Activated naive CD4-positive, alpha-beta T cell treated with anti-CD3 and anti-CD28 coated beads, Interleukin-2, amount 50 U/mL, for 72 hours (primary cell): ENCODE measurements around the gene APOB. TPM values are rescaled to one million over a fixed set of nuclear protein-coding genes. Genes with fewer than 3 reads are reported as not detected.
A peak's percentile ranks its signal among the peaks of the same experiment; 100 is the strongest.

Experiments used
- ATAC-seq, 2 donors: fragments of 150-1000 bp; cut with Tn5 transposase; 2 replicates each; pipeline ENCODE4 v1.10.0; 2021; ENCODE audit warnings: mild to moderate bottlenecking in 2 of 2, moderate library complexity in 2 of 2
- DNase-seq, 2 donors: peaks; one replicate each; pipeline ENCODE4 v3.0.0; 2021 to 2022; ENCODE audit warnings: low spot score in 2 of 2
- H3K27ac Mint-ChIP-seq, 2 donors: one replicate each; pipeline ENCODE4 v1.8.0; 2022; ENCODE audit warnings: mild to moderate bottlenecking in 2 of 2, mixed read lengths in 2 of 2
- H3K36me3 Mint-ChIP-seq, 2 donors: one replicate each; pipeline ENCODE4 v1.8.0; 2022; ENCODE audit warnings: mixed read lengths in 2 of 2
- H3K9me3 Mint-ChIP-seq, 2 donors: one replicate each; pipeline ENCODE4 v1.8.0; 2022; ENCODE audit warnings: mixed read lengths in 2 of 2
- total RNA-seq, 2 donors: library from RNA; stranded (reverse); gene quantifications; one replicate each; pipeline ENCODE4 v1.2.3, GENCODE V29; 2022

Gene APOB
- total RNA-seq, 2 donors from 2014 or later: not detected

DNA sequence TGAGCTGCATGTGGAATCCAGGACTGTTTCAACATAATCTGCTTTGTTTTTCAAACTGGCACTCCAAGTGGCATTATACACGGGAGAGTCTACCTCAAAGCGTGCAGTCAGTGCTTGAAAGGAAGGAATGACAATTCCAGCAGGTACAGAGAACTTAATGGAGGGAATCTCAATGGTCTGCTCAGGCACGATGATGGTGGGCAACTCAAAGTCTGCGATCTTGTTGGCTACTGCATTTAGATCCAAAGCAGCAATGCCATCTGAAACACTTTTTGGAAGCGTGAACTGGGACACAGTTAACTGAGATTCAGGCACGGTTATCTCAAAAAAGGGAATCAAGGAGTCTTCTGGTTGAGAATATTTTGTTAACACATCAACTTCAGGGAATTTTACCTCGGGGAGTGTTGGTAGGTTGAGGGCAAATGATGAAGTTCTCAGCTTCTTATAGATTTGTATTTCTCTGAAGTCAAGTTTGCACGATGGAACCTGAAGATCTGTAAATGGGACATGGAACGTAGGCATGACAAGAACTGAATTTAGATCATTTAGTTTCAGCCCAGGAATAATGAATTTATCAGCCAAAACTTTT, 38.7 kb downstream of the APOB start:
- no peak for DNase-seq
- H3K27ac Mint-ChIP-seq: no peak overlapping the region
- H3K9me3 Mint-ChIP-seq: no peaks in the 10 kb centered on the region
- H3K36me3 Mint-ChIP-seq: no peaks in the 10 kb centered on the region
- ATAC-seq: no peak

GRCh38 chr2:21004181-21004572, 39.7 kb downstream of the APOB start:
- ATAC-seq (no peak), DNase-seq (no peak)
- Mint-ChIP-seq H3K36me3 (no peaks in the 10 kb centered on the region), H3K27ac (no peak overlapping the region), H3K9me3 (no peaks in the 10 kb centered on the region)

DNA sequence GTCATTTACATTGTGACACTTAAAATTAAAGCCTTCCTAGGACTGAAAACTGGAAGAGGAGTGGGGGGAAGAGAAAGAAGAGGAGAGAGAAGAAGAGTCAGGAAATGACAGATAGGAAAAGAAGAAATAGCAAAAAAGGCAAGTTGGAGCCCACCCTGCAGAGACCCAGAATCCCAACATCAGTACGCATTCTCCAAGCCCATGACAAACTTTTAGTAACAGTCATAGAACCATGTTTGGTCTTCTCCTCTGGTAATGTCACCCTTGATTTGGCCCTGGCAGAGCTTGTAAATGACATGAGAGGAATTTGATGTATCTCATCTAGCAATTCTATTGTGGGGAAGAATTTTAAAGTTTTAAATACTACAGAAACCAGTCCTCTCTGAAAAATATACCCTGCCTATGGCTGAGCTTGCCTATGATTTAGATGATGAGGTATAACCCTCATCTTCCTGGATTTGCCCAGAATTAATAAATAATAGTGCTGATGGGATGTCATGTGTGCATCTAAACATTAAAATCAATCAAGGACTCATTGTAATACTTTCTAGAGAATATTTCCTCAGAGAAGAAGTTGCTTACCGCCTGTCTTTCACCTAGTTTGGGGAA, 40.2 kb downstream of the APOB start:
- DNase-seq: no peak
- Mint-ChIP-seq H3K27ac (no peak overlapping the region), H3K36me3 (no peaks in the 10 kb centered on the region), H3K9me3 (no peaks in the 10 kb centered on the region)
- no peak for ATAC-seq

DNA sequence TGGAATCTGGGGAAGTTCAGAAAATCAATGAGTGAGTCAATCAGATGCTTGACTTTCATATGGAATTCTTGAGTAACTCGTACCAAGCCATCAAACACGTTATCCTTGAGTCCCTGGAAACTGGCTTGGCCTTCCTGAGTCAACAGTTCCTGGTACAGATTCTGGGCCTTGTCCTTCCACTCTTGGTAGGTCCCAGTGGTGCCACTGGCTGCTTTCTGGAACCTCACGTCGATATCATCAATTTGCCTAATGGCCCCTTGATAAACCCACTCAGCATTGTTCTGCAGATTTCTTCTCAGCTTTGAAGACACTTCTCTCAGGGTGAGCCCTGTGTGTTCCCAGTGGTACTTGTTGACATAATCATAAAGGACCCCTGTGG, 41.1 kb downstream of the APOB start:
- ATAC-seq (no peak), DNase-seq (no peak)
- Mint-ChIP-seq H3K27ac (no peak overlapping the region), H3K9me3 (no peaks in the 10 kb centered on the region), H3K36me3 (no peaks in the 10 kb centered on the region)

DNA sequence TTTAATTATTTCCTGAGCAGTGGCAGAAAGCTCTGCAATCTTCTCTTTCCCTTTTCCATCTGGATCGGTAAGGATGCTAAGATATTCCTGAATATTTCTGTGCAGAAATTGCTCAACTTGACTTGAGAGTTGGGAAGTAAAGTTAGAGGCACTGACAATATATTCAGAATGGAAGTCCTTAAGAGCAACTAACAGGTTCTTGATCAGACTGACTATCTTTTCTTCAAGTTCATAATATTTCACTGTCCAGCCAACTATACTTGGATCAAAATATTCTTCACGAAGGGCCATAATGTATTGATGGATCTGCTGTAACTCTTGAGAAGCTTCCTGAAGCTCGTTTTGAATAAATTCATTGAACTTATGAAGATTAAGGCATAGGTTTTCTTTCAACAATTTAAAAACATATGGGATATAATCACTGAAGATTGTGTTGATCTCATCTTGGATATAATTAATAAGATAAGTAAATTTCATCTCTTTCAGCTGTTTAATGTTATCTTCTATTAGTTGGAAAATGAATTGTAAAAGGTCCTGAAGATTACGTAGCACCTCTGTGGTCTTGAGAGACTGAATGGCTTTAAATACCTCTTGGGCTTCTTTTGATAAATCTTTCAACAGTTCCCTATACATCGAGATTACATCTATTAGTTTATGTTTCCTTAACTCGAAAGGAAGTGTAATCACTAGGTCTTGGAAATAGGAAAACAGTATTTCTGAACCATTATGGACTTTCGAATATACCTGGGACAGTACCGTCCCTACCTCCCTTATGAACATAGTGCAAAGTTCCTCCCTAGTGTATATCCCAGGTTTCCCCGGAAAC, 41.7 kb downstream of the APOB start:
- Mint-ChIP-seq H3K9me3 (no peaks in the 10 kb centered on the region), H3K27ac (no peak overlapping the region), H3K36me3 (no peaks in the 10 kb centered on the region)
- ATAC-seq: no peak
- no peak for DNase-seq

GRCh38 chr2:21001225-21001946, 42.5 kb downstream of the APOB start:
- H3K36me3 Mint-ChIP-seq: no peaks in the 10 kb centered on the region
- no peak overlapping the region for H3K27ac Mint-ChIP-seq
- no peak for DNase-seq
- no peaks in the 10 kb centered on the region for H3K9me3 Mint-ChIP-seq
- no peak for ATAC-seq

DNA sequence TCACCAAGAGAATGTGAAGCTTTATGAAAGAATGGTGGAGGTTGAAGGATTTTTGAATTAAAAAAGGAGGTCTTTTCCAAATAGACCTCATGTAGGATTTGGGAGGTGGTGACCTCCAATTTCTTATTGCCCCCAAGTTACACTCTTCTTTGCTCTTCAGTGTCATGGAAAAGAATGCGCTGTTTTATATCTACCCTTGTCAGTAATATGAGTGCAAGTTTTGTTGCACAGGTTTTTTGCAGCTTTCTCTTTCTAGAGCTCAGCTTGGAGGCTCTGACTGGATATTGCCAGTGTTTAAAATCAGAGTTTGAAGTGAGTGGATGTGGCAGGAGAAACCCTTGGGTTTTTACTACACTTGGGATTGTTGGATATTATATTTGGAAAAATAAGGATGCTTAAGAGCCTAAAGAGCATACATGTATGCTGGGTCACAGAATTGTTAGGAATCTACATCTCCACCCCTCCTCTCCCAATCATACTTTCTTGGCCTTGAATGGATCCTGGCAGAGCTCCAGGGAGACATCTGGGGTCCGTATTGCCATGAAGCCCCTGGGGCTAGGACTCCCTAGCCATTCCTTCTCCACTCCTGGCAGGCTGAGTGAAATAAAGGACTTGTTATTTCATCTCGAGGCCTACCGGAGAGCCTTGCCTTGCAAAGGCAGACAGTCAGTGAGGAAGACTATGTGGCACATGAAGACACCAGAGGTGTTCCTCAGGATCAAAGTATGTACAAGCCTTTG, 43.8 kb downstream of the APOB start:
- no peaks in the 10 kb centered on the region for H3K9me3 Mint-ChIP-seq
- peak; percentile 53 to 56 for ATAC-seq
- no peak overlapping the region for H3K27ac Mint-ChIP-seq
- H3K36me3 Mint-ChIP-seq: no peaks in the 10 kb centered on the region
- no peak for DNase-seq

DNA sequence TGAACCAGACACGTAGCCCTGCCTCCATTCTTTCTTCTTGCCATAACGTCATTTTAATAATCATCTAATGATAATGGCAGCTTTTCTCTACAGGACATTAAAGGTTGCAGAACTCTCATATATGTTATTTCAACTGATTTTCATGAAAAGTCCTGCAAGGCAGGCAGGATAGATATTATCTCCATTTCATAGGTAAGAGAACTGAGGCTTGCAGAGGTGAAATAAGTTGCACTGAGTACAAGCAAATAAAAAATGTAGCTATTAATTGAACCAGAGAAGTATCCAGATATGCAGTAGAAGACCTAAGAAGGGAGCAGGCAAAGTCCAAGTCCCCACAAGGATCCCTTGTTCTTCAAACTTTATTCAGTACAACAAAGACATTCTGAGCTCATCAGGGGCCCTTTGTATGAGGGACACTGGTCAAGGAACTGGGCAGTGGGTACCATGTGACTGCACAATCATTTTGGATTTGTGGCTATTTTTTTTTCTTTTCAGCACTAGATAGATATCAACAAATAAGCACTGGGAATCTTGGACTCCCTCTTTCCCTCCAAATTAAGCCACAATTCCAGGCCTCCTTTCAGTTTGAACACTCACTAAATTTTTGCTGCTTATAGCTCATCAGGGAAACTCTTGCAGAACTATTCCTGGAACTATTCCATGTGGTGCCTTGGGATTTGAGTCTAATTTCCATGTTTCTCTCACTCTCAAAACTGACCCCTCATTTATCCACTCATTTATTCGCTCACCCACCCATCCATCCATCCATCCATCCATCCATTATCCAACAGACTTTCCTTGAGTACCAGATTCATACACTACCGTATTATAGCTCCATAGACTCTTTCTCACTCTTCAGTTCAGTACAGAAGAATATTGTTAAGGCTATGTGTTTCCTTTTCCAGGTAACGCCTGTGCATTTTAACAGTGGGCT, 44.6 kb downstream of the APOB start:
- no peak overlapping the region for H3K27ac Mint-ChIP-seq
- no peaks in the 10 kb centered on the region for H3K9me3 Mint-ChIP-seq
- DNase-seq (no peak), ATAC-seq (peak in 1 of 2 donors; percentile 35)
- H3K36me3 Mint-ChIP-seq: no peaks in the 10 kb centered on the region

GRCh38 chr2:20997953-20998722, 45.7 kb downstream of the APOB start:
- no peak overlapping the region for H3K27ac Mint-ChIP-seq
- no peak for ATAC-seq

DNA sequence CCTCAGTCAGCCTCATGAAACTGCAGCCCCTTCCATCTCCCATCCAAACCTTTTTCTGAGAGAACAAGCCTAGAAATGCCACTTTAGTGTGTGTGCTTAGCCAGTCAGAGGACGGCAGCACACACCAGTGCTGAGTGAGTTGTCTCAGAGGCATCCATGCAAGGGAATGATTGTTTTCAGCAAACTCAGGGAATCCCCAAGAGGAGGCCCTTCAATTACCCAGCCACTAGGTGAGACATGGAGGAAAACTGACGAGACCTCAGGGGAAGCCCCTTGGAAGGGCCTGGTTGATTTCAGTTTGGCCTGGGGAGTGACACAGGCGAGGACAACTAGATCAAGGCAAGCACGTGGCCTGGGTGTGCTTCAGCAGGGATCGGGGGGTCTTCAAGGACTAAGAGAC, 49.7 kb downstream of the APOB start:
- ATAC-seq: no peak
- DNase-seq: no peak
- no peaks in the 10 kb centered on the region for H3K9me3 Mint-ChIP-seq
- H3K27ac Mint-ChIP-seq: no peak overlapping the region
- H3K36me3 Mint-ChIP-seq: no peaks in the 10 kb centered on the region

More at GRCh38 chr2:20997953-20998722, 45.7 kb downstream of the APOB start:
- H3K36me3 Mint-ChIP-seq: no peaks in the 10 kb centered on the region
- H3K9me3 Mint-ChIP-seq: no peaks in the 10 kb centered on the region
- DNase-seq: no peak

DNA sequence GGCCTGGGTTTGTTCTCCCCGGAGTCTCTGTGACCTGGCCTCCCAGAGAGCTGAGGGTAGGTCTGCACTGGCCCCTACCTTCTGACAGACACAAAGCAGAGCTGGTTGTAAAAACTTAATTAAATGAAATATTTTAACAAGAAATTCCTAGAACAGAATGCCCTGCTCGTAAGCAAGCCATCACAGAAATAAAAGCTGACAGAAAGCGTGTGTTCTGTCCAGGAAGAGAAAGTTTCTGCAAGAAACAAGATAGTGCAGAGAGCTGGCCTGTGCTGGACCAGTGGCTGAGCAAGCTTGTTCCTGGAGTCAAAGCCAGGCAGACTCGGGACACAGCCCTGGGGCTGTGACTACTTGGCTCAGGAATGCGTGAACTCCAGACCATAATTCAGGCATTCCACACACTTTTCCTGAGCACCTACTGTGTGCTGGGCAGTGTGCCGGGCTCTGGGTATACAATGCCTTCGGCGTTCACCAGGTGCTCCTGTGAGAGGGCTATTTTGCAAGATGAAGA, 51.6 kb downstream of the APOB start:
- Mint-ChIP-seq H3K36me3 (no peaks in the 10 kb centered on the region), H3K9me3 (no peaks in the 10 kb centered on the region), H3K27ac (no peak overlapping the region)
- no peak for ATAC-seq
- no peak for DNase-seq

GRCh38 chr2:20990442-20991430, 53.1 kb downstream of the APOB start:
- Mint-ChIP-seq H3K36me3 (no peaks in the 10 kb centered on the region), H3K27ac (no peak overlapping the region), H3K9me3 (no peaks in the 10 kb centered on the region)
- no peak for ATAC-seq
- no peak for DNase-seq

DNA sequence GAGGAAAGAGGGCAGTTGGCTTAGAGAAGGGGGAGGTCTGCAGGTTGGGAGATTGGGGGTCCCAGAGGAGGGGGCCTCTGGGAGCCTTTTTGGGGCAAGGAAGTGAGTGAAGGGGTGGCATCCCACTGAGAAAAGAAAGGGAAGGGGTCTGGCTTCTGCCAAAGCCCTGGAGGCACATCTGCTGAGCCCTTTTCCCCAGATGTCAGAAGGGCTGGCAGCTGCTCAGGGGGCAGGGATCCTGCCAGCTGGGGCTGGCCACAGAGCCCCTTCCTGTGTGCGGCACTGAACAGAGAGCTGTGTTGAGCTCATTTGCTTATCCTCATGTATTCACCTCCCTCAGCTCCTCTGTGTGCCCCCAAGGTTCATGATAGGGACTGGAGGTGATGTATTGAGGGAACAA, 54.5 kb downstream of the APOB start:
- no peaks in the 10 kb centered on the region for H3K9me3 Mint-ChIP-seq

DNA sequence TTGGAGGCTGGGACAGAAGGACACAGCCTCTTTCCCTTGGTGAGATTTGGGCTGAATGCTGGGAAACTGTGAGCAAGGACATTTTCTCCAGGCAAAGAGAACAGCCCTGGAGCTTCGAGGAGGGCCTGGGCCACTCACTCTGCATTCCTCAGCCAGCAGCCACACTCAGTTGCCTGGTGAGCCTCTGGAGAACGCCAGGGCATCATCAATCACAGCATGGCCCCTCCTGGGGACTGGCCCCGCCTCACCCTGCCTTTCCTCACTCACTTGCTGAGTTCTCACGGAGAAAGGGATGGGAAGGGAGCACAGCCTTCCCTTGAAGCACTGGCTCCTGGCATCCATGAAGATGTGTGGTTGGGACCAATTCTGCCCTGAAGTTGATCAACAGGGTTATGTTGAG, 55.0 kb downstream of the APOB start:
- H3K9me3 Mint-ChIP-seq: no peaks in the 10 kb centered on the region
- ATAC-seq (no peak), DNase-seq (no peak)
- H3K36me3 Mint-ChIP-seq: no peaks in the 10 kb centered on the region
- H3K27ac Mint-ChIP-seq: no peak overlapping the region

More for the DNA sequence above, 54.5 kb downstream of the APOB start:
- ATAC-seq: no peak
- Mint-ChIP-seq H3K27ac (no peak overlapping the region), H3K36me3 (no peaks in the 10 kb centered on the region)
- no peak for DNase-seq
